Measurements from ENCODE around the gene ADIPOR1.
"Not testable (repeated sequence)": the region's sequence is repeated elsewhere in the genome, so short reads cannot be mapped to it uniquely, and the experiment has no call there.

ADIPOR1 gene

DNA sequence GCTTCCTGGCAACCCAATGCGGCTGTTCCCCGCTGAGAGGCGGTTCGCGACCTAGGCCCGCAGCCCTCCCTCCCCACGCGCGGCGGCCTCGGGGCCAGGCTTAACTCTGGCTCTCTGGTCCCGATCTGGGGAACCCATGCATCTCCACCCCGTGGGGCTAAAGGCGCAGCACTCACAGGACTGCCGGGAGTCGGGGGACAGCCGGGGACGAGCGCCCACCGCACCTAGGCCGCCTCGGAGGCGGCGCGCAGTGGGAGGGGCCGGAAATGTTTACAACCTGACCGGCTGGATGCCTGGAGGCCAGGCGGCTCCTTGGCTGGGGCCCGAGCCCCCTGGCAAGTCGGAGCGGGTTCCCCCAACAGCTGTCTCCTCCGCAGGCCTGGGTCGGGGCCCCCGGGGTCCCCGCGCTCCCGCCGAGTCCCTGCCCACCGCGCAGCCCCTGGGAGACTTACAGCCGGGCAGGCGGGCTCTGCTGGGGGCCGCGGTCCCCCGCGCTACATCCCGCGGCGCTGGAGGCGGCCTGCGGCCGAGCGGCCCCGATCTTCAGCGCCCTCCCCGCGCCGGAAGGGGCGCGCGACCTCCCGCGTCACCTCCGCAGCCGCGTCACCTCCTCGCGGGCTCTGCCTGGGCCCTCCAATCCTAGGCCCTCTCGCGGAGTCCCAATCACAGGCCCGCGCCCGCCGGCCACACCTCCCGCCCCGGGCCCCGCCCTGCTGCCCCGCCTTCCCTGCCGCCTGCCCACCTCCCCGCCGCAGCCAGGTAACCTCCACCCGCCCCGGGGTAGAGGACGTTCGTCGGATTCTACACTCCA, at the start of gene ADIPOR1:
TSS of gene ADIPOR1 (minus strand) at position 580 of the 811 bp plus-strand sequence. CDS start 7,242 bp downstream, outside the sequence.
- Mint-ChIP-seq H3K4me1 (peaks cover 33% of the 10 kb centered on the region), H3K27ac (peak within 1 kb of the TSS; percentile 88), H3K9me3 (no peaks in the 10 kb centered on the region), H3K36me3 (peaks cover 6% of the 10 kb centered on the region), H3K4me3 (peak within 1 kb of the TSS; percentile 82)
- peak; percentile 84 to 91 for DNase-seq (ENCODE audit: low spot score in 2 of 2)
- peak; percentile 99 for ATAC-seq

DNA sequence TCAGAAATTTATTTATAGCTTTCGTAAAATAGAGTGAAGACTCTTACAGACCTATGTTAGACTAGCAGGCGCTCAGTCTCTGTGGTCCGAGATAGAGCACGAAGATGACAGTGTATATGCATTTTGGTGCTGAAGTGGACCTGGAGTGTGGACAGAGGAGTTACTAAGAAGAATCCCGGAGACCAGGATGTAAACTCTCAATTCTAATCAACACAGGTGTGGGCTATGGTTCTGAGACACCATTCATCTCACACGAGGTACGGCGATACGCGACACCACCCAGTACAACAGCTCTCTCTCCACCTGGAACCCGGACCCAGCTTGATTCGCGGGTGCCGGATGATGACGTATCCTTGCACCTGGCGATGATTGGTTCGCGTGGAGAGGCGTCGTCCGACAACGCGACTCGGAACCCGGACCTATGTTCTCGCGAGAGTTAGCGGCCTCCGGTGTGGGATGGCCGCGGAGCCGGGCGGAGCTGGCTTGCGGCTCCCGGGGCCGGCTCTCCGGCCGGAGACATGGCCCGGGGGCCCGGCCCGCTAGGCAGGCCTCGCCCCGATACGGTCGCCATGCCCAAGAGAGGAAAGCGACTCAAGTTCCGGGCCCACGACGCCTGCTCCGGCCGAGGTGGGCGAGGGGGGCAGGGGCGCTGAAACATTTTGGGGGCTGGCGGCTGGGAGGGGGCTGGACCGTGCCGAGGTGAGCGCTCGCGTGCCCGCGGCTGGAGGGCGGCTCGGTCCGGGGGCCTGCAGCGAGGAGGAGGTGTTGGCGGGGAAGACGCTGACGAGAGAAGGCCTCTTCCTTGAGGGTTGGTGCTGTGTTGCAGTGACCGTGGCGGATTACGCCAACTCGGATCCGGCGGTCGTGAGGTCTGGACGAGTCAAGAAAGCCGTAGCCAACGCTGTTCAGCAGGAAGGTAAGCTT, 49.1 kb upstream of the ADIPOR1 start, which contains the start of gene TMEM183A:
TSS of gene TMEM183A (plus strand) at position 427 of the 924 bp plus-strand sequence. CDS start at position 519, 92 bp downstream.
- Mint-ChIP-seq H3K4me3 (peak within 1 kb of the TSS; percentile 82), H3K4me1 (peaks cover 34% of the 10 kb centered on the region), H3K36me3 (peaks cover 60% of the 10 kb centered on the region), H3K9me3 (no peaks in the 10 kb centered on the region), H3K27ac (peak within 1 kb of the TSS; percentile 92)
- DNase-seq (ENCODE audit: low spot score in 2 of 2) (peak; percentile 84 to 94), ATAC-seq (peak; percentile 95)

DNA sequence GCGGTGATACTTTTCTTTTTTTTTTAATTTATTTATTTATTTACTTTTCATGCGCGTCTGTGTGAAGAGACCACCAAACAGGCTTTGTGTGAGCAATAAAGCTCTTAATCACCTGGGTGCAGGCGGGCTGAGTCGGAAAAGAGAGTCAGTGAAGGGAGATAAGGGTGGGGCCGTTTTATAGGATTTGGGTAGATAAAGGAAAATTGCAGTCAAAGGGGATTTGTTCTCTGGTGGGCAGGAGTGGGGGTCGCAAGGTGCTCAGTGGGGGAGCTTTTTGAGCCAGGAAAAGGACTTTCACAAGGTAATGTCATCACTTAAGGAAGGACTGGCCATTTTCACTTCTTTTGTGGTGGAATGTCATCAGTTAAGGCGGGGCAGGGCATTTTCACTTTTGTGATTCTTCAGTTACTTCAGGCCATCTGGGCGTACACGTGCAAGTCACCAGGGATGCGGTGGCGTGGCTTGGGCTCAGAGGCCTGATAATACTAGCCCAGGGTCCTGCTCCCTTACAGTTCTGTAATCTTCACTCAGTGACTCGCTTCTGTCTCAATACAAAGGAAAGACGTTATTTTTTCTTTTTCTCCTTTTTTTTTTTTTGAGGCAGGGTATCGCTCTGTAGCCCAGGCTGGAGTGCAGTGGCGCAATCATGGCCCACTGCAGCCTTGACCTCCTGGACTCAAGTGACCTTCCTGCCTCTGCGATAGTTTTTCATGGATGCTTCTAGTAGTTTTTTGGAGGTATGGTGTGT, 47.5 kb upstream of the ADIPOR1 start:
- not testable (repeated sequence) for H3K9me3 Mint-ChIP-seq
- peaks cover 29% of the 10 kb centered on the region for H3K4me1 Mint-ChIP-seq
- peaks cover 43% of the 10 kb centered on the region for H3K36me3 Mint-ChIP-seq

DNA sequence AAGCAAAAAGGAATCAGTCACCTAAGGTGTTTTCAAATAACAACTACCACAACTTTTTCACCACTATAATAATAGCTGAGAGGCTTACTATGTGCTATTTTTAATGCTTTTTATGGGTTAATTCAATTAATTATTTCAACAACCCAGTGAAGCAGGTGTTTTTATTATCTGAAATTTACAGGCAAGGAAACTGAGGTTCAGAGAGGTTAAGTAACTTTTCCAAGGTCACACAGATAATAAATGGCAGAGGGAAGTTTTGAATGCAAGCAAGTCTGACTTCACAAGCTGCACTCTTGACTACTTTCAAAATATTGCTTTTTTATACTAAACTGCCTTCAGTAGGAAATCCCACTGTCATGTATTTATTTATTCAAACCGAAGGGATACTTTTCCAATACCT, 44.8 kb upstream of the ADIPOR1 start:
- H3K9me3 Mint-ChIP-seq: no peaks in the 10 kb centered on the region
- ATAC-seq (no peak), DNase-seq (ENCODE audit: low spot score in 2 of 2) (no peak)
- H3K36me3 Mint-ChIP-seq: peaks cover 17% of the 10 kb centered on the region
- H3K4me1 Mint-ChIP-seq: peaks cover 25% of the 10 kb centered on the region
- no peak overlapping the region for H3K4me3 Mint-ChIP-seq
- H3K27ac Mint-ChIP-seq: no peak overlapping the region

More for the DNA sequence above, 47.5 kb upstream of the ADIPOR1 start:
- peak overlapping the region; percentile 92 for H3K27ac Mint-ChIP-seq
- not testable (repeated sequence) for ATAC-seq; DNase-seq (ENCODE audit: low spot score in 2 of 2)
- peak overlapping the region; percentile 82 for H3K4me3 Mint-ChIP-seq

DNA sequence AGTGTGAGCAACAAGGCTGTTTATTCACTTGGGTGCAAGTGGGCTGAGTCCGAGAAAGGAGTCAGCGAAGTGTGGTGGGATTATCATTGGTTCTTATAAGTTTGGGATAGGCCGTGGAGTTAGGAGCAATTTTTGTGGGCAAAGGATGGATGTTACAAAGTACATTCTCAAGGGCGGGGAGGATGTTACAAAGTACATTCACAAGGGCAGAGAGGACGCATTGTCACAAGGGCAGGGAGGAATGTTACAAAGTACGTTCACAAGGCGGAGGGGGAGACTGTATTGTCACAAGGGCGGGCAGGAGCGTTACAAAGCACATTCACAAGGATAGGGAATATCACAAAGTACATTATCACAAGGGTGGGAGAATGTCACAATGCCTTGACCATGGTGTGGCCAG, 43.9 kb upstream of the ADIPOR1 start:
- peaks cover 8% of the 10 kb centered on the region for H3K36me3 Mint-ChIP-seq
- H3K9me3 Mint-ChIP-seq: no peaks in the 10 kb centered on the region
- DNase-seq (ENCODE audit: low spot score in 2 of 2) (no peak), ATAC-seq (no peak)
- peaks cover 22% of the 10 kb centered on the region for H3K4me1 Mint-ChIP-seq
- H3K27ac Mint-ChIP-seq: no peak overlapping the region
- H3K4me3 Mint-ChIP-seq: no peak overlapping the region

- DNase-seq (ENCODE audit: low spot score in 2 of 2) (no peak), ATAC-seq (no peak)
- Mint-ChIP-seq H3K36me3 (no peaks in the 10 kb centered on the region), H3K9me3 (no peaks in the 10 kb centered on the region), H3K4me3 (no peak overlapping the region), H3K27ac (no peak overlapping the region), H3K4me1 (peaks cover 9% of the 10 kb centered on the region)
Observed at GRCh38 chr1:203000217-203000944, 42.3 kb upstream of the ADIPOR1 start.

DNA sequence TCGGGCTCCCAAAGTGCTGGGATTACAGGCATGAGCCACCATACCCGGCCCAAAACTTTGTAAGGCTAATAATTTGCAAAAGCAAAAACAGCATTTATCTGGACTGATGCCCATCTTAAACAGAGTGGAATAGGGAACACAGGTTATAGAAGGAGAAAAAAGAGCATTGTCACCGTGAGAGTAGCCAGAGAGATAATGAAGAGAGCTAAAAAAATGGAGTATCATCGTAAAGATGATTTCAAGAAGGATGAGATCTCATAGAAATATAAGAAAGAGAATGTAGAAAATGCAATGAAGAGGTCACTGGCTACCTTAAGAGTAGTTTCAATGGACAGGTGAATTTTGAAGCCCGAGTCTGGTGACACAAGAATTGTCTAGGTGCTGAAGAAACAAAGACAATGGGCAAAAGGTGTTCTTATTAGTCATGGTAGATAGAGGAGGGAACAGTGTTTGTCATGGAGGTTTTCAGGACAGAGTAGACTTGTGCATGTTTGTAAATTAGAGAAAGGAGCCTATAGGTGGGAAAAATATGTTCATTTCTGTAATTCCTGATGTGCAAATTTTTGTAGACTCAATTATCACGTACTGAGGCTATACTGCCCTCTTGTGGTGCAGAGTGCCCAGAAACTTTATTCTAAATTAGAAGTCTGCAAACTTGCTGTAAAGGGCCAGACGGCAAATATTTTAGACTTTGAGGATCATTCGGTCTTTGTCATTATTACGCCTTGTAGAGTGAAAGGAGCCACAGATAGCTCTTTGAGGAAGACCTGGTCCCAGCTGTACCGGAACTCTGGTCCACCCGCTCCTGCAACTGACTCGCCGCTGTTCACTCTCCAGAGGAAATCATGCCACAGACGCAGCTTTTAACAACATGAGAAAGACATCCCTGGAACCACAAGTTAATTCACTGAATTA, 41.0 kb upstream of the ADIPOR1 start:
- Mint-ChIP-seq H3K4me1 (peaks cover 9% of the 10 kb centered on the region), H3K27ac (no peak overlapping the region), H3K4me3 (peak overlapping the region; percentile 41), H3K36me3 (no peaks in the 10 kb centered on the region), H3K9me3 (no peaks in the 10 kb centered on the region)
- ATAC-seq: peak; percentile 58
- DNase-seq (ENCODE audit: low spot score in 2 of 2): peak; percentile 57 to 77

GRCh38 chr1:202994756-202995155, 36.6 kb upstream of the ADIPOR1 start:
- H3K4me3 Mint-ChIP-seq: no peak overlapping the region
- H3K36me3 Mint-ChIP-seq: no peaks in the 10 kb centered on the region
- DNase-seq (ENCODE audit: low spot score in 2 of 2) (no peak), ATAC-seq (no peak)
- peaks cover 7% of the 10 kb centered on the region for H3K4me1 Mint-ChIP-seq
- no peaks in the 10 kb centered on the region for H3K9me3 Mint-ChIP-seq
- no peak overlapping the region for H3K27ac Mint-ChIP-seq

GRCh38 chr1:202991112-202991511, 33.0 kb upstream of the ADIPOR1 start:
- H3K4me3 Mint-ChIP-seq: no peak overlapping the region
- H3K4me1 Mint-ChIP-seq: no peaks in the 10 kb centered on the region
- no peaks in the 10 kb centered on the region for H3K9me3 Mint-ChIP-seq
- DNase-seq (ENCODE audit: low spot score in 2 of 2) (no peak), ATAC-seq (no peak)
- no peak overlapping the region for H3K27ac Mint-ChIP-seq
- H3K36me3 Mint-ChIP-seq: no peaks in the 10 kb centered on the region

- Mint-ChIP-seq H3K9me3 (no peaks in the 10 kb centered on the region), H3K27ac (no peak overlapping the region), H3K36me3 (no peaks in the 10 kb centered on the region), H3K4me3 (no peak overlapping the region), H3K4me1 (no peaks in the 10 kb centered on the region)
- DNase-seq (ENCODE audit: low spot score in 2 of 2) (no peak), ATAC-seq (no peak)
Observed at GRCh38 chr1:202989879-202990278, 31.8 kb upstream of the ADIPOR1 start.

GRCh38 chr1:202987922-202988583, 29.9 kb upstream of the ADIPOR1 start:
- Mint-ChIP-seq H3K4me3 (no peak overlapping the region), H3K36me3 (no peaks in the 10 kb centered on the region), H3K4me1 (no peaks in the 10 kb centered on the region), H3K27ac (no peak overlapping the region), H3K9me3 (no peaks in the 10 kb centered on the region)
- DNase-seq (ENCODE audit: low spot score in 2 of 2) (no peak), ATAC-seq (no peak)

DNA sequence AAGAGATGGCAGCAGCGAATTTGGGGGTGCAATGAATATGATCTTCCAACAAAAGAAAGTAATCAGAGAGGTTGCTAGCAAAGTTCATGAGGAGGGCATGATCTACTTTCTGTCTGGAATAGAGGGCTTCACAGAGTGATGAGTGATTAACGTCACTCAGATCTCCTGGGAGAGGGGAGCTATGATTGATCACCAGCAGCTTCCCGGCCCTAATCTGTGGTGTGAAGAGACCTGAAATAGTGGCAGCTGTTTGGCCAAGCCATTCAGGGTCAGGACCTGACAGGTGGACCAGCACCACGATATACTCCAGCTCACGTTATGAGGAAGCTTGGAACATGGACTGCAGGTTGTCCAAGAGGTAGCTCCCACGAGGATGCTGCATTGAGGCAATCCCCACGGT, 29.1 kb upstream of the ADIPOR1 start:
- no peaks in the 10 kb centered on the region for H3K36me3 Mint-ChIP-seq
- H3K27ac Mint-ChIP-seq: no peak overlapping the region
- ATAC-seq (no peak), DNase-seq (ENCODE audit: low spot score in 2 of 2) (no peak)
- H3K4me3 Mint-ChIP-seq: no peak overlapping the region
- no peaks in the 10 kb centered on the region for H3K9me3 Mint-ChIP-seq
- no peaks in the 10 kb centered on the region for H3K4me1 Mint-ChIP-seq

DNA sequence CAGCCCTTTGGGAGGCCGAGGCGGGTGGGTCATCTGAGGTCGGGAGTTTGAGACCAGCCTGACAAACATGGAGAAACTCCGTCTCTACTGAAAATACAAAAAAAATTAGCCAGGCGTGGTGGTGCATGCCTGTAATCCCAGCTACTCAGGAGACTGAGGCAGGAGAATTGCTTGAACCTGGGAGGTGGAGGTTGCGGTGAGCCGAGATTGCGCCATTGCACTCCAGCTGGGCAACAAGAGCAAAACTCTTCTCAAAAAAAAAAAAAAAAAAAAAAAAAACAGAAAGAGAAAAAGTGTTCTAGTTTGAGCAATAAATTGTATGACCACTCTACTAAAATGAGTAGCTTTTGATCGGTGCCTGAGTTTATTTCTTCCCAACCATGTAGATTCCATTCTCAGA, 28.0 kb upstream of the ADIPOR1 start:
- H3K9me3 Mint-ChIP-seq; H3K4me3 Mint-ChIP-seq; H3K4me1 Mint-ChIP-seq; ATAC-seq; H3K36me3 Mint-ChIP-seq; DNase-seq (ENCODE audit: low spot score in 2 of 2); H3K27ac Mint-ChIP-seq: not testable (repeated sequence)
